Activated CD4-positive, alpha-beta T cell treated with anti-CD3 and anti-CD28 coated beads, Interleukin-2, Interleukin-4, amounts not matched to agents 100 ng/mL and 50 ng/mL, durations not matched to agents 16 hours and 8 hours (primary cell): Measurements from ENCODE around the gene ACKR2.
A peak's percentile ranks its signal among the peaks of the same experiment; 100 is the strongest.

Source experiments
- DNase-seq: peaks from one replicate; pipeline ENCODE4 v3.0.0-alpha.2; 2020; ENCODE audit warnings: low spot score

ACKR2 gene

GRCh38 chr3:42829628-42830436 lies 20.6 kb downstream of the ACKR2 start:
- no peak for DNase-seq

DNA sequence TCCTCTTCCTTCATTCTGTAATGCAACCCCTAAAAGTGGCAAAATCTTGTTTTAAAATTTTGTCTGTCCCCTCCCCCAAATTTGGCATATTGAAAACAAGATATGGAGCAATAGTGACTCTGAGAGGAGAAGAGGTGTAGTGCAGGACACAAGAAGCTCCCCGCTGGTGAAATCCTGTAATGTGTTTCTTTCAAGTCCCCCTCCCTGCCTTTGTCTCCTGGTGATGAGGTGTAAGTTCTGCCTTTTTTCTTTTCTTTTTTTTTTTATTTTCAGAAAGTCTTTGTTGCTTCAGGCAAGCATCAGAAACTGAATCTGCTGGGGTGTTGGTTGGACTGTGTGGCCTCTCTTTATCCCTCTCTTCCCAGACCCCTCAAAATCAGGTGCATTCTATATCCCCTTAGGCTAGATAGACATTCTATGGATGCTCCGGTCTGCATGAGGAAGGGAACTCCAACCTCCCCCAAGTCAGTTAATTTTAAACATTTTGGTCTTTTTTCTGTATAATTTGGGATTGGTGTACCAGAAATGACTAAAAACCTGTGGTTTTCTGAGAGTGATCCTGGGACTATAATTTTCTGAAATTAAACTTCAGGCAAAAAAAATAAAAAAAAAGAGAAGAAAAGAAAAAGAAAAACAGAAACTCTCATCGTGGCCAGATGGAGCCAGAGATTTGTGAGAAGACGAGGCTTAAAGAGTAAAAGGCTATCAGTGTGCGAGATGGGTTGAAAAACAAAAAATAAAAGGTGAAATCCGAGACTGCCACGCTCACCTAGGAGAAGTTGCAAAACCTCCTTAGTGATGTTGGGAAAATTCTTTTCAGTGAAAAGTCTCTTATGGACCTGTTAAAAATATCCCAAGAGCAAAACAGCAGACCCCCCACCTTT lies 21.4 kb downstream of the ACKR2 start:
- no peak for DNase-seq

GRCh38 chr3:42831321-42831713 lies 22.1 kb downstream of the ACKR2 start:
- peak; percentile 83 for DNase-seq

DNA sequence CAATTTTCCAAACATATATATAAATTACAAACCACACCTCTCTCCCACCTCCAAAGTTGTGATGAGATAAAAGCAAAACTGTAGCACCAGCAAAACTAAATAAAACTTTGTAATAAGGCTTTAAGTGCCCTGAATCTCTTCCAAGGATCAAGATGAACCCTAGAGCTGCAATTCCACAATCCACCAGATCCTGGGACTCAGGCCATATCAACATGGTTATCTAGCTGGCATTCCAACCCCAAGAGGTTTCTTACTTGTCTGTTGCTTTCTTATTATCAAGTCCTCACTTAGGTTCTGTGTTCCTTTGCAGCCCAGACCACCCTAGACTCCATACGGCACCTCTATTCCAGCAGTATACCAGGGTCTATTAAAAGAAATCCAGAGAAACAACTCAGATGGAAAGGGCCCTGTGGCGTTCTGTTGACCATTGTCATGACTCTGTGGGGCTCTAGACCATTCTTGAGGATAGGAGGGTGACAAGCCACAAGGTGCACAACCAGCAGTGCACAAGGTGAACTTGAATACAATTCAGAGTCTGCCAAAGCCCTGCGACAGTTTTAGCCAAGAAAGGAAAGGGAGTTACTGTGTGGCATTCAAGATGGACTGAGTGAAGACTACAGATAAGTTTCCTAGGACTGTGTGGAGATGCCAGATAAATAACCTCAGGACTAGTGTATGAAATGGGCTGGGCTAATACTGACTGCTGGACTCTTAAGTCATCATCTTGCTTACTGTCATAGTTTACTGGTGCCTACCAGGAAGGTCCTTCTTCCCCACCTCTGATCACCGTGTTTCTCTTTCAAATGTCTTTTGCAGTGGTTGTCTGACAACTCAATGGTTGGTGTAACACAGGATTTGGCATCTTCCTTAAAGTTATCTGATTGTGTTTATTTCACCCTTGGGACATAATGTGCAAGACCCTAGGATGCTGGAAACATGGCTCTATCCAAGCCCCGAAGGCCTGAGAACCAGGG lies 27.2 kb downstream of the ACKR2 start:
- no peak for DNase-seq

DNA sequence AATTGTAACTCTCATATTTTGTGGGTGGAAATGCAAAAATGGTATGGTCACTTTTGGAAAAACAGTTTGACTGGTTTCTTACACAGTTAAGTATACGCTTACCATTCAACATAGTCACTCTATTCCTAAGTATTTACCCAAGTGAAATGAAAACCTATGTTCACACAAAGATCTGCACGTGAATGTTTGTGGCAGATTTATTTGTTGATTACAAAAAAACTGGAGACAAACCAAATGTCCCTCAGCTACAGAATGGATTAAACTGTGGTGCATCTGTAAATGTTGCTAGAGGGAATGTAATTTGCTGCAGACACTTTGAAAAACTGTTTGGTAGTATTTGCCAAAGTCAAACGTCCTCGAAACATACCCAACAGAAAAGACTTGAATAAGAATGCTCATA lies 29.3 kb downstream of the ACKR2 start:
- no peak for DNase-seq

DNA sequence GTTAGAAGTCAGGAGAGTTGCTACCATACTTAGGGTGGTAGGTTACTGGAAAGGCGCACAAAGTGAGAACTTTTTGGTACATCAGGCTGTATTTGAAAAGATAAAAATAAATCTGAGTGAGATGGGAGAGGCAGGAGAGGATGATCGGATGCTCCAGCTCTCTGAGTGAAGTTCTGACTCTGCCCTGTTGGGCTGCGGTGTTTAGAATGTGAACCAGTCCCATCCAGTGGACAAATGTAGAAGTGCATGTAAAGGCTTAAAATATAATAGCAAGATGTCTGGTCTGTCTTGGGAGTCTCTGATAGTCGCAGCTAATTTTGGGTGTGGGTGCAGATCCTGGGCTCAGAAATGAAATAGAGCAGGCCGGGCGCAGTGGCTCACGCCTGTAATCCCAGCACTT lies 30.4 kb downstream of the ACKR2 start:
- DNase-seq = peak; percentile 49

- no peak for DNase-seq
Measured at GRCh38 chr3:42841332-42841731, 32.1 kb downstream of the ACKR2 start.

DNA sequence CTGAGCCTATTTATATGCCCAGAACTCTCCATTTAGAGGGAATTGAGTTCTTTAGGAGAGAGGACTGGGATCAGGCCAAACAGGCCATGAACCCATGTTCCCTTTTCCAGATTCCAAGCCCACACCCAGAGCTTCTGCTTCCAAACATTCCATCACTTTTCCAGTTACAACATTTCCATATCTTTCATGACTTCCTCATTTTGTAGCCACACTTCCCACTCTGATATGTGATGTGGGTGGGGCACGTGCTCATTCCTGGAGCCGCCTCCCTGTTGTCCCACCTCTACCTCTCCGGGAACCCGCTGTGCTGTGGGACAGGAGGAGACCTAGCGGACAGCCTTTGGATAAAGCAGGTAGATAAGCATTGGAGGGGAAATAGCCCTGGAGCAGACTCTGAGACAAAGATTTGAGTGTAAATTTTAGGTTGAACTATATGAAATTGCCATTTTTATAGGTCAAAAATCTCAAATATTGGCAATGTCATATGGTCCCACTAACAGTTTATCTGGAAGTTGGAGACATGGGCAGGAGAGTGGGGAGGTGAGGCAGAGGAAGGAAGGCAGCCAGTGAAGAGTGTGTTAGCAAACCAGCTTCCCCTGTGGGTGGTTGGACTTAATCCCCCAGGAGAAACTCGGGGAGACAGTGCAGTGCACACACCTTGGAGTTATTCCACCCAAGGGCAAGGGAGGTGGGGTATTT lies 34.6 kb downstream of the ACKR2 start:
- no peak for DNase-seq

DNA sequence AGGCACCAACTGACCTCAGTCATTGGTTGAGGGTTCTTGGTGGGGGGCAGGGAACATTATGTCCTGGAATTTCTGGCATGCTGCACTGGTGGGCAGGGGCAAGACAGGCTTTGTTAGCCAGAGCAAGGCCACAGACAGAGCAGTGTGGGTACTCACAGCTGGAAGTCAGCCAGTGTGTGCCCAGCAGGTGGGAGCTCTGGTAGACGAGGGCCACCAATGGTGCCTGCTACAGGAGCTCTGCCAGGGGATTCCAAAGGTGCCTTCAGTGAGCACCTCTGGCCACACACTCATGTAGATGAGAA lies 35.1 kb downstream of the ACKR2 start:
- no peak for DNase-seq

- no peak for DNase-seq
Measured at GRCh38 chr3:42844815-42845214, 35.6 kb downstream of the ACKR2 start.

- DNase-seq = peak; percentile 10
Measured at GRCh38 chr3:42846685-42847522, 37.7 kb downstream of the ACKR2 start.

DNA sequence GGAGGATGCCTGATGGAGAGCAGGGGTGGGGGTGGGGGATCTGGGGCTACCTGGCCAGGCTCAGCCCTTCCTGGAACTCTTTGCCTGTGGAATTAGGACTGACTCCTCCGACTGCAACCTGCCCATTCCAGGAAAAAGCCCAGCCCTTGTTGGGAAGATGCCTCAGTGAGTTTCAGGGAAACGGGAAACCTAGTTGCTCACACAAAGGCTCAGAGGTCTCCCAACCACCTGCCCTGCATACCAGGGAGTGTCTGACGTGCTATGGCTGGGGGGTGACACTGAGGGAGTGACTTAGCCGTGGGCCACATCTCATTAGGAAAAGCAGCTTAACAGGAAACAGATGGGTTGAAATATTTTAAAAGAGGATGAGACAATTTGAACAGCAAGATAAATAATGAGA lies 38.5 kb downstream of the ACKR2 start:
- DNase-seq = no peak

GRCh38 chr3:42849017-42849416 lies 39.8 kb downstream of the ACKR2 start:
- no peak for DNase-seq

DNA sequence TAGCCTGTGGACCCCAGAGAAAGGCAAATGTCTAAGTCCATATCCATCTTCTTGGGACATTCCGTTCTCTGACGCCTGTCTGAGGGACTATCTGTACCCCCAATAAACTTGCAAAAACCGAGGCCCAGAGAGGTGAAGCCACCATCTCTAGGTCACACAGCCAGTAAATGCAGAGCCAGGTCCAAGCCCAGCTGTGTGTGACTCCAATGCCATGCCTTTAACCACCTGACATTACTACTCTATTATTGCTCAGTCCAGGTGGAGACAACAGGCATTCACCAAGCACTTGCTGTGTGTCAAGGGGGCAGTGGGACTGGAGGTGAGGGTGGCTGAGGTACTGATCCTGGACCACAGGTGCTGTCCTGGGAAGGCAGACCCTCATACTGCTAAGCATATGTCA lies 41.0 kb downstream of the ACKR2 start:
- no peak for DNase-seq

GRCh38 chr3:42851228-42851834 lies 42.1 kb downstream of the ACKR2 start:
- DNase-seq = no peak

DNA sequence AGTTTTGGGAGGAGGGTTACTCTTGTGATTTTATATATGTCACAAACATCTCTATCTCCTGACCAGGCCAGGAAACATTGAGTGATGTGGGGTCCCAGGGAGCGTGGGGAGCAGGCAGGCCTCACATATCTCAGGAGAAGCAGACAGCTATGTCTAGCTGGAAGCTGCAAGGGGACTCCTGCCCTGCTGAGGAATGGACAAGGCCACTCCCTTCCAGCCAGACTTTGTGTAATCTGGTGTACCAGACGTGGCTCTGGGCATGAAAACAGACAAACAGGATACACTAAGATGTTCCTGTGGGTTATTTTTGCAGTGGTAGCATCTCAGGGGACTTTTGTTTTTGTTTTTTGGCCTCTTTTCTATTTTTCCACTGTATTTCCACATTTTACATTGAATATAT lies 43.2 kb downstream of the ACKR2 start:
- no peak for DNase-seq

DNA sequence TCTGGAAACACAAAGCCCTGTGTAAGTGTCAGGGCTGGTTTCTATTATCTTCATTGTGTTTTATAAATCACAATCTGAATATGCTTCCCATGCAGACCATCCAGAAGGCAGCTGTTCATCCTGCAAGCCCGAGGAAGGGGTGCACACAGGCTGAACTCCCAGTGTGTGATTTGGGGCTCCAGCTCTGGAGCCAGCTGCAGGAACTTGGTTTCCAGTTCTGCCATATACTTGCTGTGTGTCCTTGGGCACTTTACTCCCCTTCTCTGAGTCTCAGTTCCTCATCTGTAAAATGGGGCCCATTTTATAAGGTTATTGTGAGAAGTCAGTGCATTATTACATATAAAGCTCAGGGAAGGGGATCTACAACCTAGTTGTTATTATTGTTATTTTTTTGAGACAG lies 43.8 kb downstream of the ACKR2 start:
- DNase-seq = no peak

DNA sequence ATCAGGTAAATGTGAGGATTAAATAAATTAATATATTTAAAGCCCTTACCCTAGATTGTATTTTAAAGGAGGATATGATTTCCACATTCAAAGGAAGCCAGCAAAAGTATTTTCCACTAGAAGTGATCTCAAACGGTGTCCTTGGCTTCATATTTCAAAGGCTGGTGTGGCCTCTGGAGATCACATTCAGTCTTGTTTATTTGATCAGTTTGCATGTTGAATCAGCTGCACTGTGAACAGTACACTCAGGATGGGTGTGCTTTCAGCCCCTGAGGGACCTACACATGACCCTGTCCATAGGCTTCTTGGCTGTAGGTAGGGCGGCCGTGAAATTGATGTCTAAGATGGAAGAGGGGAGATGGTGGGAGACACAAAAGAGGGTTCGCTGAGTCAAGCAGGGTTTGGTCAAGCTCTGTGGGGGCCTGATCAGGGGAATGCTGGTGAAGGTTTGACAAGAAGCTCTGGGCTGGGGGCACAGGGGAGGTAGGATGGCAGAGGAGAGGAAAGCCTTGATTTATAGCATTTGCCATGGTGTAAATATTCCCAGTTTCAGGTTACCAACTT lies 44.6 kb downstream of the ACKR2 start:
- no peak for DNase-seq

DNA sequence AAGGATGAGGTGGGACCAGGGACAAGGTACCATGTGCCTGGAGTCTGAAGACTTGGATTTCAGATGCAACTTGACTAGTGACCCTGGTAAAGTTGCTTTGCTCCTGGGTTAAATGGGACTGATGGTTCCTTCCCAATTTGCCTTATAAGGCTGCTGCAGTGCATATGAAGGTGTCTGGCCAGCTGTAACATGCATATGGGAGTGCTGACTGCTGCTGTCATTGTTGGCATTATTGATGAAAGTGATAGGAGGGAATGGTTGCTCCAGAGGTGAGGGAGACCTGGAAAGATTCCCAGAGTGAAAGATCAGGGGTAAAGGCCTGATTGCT lies 45.9 kb downstream of the ACKR2 start:
- no peak for DNase-seq
